CMK (cell line): Measurements from ENCODE around the gene DPH1.

Source experiments
- DNase-seq: peaks from one replicate; pipeline ENCODE4 v3.0.0-alpha.2; 2010; ENCODE audit warnings: low read depth

The DPH1 gene

GRCh38 chr17:2082003-2082781 lies 52.2 kb downstream of the DPH1 start:
- DNase-seq, result no peak

GRCh38 chr17:2083613-2084035 lies 53.7 kb downstream of the DPH1 start:
- no peak for DNase-seq

- DNase-seq, result no peak
These were observed 54.2 kb downstream of the DPH1 start for GRCh38 chr17:2084036-2084765.

- no peak for DNase-seq
These were observed 55.1 kb downstream of the DPH1 start for GRCh38 chr17:2084766-2085647.

GRCh38 chr17:2085648-2085949 lies 55.6 kb downstream of the DPH1 start:
- DNase-seq, result no peak

- DNase-seq, result no peak
These were observed 56.4 kb downstream of the DPH1 start for GRCh38 chr17:2086306-2086705.

GRCh38 chr17:2087597-2088211 lies 57.8 kb downstream of the DPH1 start:
- no peak for DNase-seq

- no peak for DNase-seq
These were observed 59.1 kb downstream of the DPH1 start for GRCh38 chr17:2089021-2089422.

- no peak for DNase-seq
These were observed 60.3 kb downstream of the DPH1 start for GRCh38 chr17:2090210-2090641.

GRCh38 chr17:2090804-2091534 lies 61.0 kb downstream of the DPH1 start:
- no peak for DNase-seq

GRCh38 chr17:2092253-2092652 lies 62.3 kb downstream of the DPH1 start:
- DNase-seq, result no peak

GRCh38 chr17:2093349-2093748 lies 63.4 kb downstream of the DPH1 start:
- DNase-seq, result no peak
